ENCODE measurements around the gene TRAPPC10. TPM values are rescaled to one million over a fixed set of nuclear protein-coding genes. Genes with fewer than 3 reads are reported as not detected.

Gene TRAPPC10
- total and polyA plus RNA-seq, 10 of the 15 experiments (the other 5 are each of a cell fraction or from before 2014, with no cell fraction given), result 1.1 to 39.6 (median 28.2) TPM

- no TSS peak for BruUV-seq (replicated peaks)
- no peak overlapping the region for H2AFZ ChIP-seq (ENCODE audit: control insufficient read depth, low read depth, low read length)
- TF ChIP-seq TAF1 (IDR thresholded peaks at IDR 0.05; ENCODE audit: borderline replicate concordance, low read depth, low read length), result no peak
- no peak for TF ChIP-seq POLR2AphosphoS2 (IDR thresholded peaks at IDR 0.05; ENCODE audit: low read depth, low read length)
- no peak for TF ChIP-seq SPI1 (IDR thresholded peaks at IDR 0.05; ENCODE audit: borderline replicate concordance, insufficient read depth, low read depth, low read length)
- TF ChIP-seq ZNF207 (IDR thresholded peaks at IDR 0.05; ENCODE audit: borderline replicate concordance), result no peak
- no peak for TF ChIP-seq IKZF2 (IDR thresholded peaks at IDR 0.05)
- TF ChIP-seq E2F8 (IDR thresholded peaks at IDR 0.05; ENCODE audit: low read depth, partially characterized antibody), result no peak
- TF ChIP-seq, protein P1, sequence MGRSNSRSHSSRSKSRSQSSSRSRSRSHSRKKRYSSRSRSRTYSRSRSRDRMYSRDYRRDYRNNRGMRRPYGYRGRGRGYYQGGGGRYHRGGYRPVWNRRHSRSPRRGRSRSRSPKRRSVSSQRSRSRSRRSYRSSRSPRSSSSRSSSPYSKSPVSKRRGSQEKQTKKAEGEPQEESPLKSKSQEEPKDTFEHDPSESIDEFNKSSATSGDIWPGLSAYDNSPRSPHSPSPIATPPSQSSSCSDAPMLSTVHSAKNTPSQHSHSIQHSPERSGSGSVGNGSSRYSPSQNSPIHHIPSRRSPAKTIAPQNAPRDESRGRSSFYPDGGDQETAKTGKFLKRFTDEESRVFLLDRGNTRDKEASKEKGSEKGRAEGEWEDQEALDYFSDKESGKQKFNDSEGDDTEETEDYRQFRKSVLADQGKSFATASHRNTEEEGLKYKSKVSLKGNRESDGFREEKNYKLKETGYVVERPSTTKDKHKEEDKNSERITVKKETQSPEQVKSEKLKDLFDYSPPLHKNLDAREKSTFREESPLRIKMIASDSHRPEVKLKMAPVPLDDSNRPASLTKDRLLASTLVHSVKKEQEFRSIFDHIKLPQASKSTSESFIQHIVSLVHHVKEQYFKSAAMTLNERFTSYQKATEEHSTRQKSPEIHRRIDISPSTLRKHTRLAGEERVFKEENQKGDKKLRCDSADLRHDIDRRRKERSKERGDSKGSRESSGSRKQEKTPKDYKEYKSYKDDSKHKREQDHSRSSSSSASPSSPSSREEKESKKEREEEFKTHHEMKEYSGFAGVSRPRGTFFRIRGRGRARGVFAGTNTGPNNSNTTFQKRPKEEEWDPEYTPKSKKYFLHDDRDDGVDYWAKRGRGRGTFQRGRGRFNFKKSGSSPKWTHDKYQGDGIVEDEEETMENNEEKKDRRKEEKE (IDR thresholded peaks at IDR 0.05), result no peak
- TF ChIP-seq PAX5 (IDR thresholded peaks at IDR 0.05; ENCODE audit: borderline replicate concordance, low read depth, low read length), result no peak
- no peak for TF ChIP-seq KDM1A (IDR thresholded peaks at IDR 0.05; ENCODE audit: borderline replicate concordance)
- H3K4me2 ChIP-seq (ENCODE audit: control insufficient read depth, insufficient read depth), result no peak overlapping the region
- FAIRE-seq (no peak), ATAC-seq (no peak), DNase-seq (ENCODE audit: low read depth, low spot score) (no peak)
- H3K9me3 ChIP-seq (replicated peaks; ENCODE audit: control insufficient read depth, insufficient read depth, low read length), result peaks cover 3% of the 10 kb centered on the region; the same call in 1 of the 3 replicates
- no peak overlapping the region for H3K27ac ChIP-seq (ENCODE audit: control insufficient read depth, insufficient read depth)
- WGBS (ENCODE audit: insufficient coverage, insufficient replicate concordance, low lambda C conversion rate, missing lambda C conversion rate), result 97% methylated on average over 6 of the region's 6 CpGs
- peaks cover 6% of the 10 kb centered on the region; the same call in 1 of the 2 replicates for H3K4me1 ChIP-seq (ENCODE audit: control insufficient read depth, insufficient read depth, low read length)
- RAD21 ChIA-PET (ENCODE audit: unreplicated experiment), result no interaction called here
- H4K20me1 ChIP-seq (ENCODE audit: control insufficient read depth, insufficient read depth), result no peaks in the 10 kb centered on the region
- intact Hi-C loops (cut with micrococcal nuclease; ENCODE audit: unreplicated experiment) (no loop called here), in situ Hi-C loops (cut with MboI) (no loop called here)
- POLR2A ChIA-PET, result no interaction called here
- SMC1A ChIA-PET (ENCODE audit: uncharacterized antibody, unreplicated experiment), result interaction anchor here (1.0 kb wide), 1 partner anchor 16 kb away, joined by 3 read pairs; no protein-coding TSS in a partner anchor
- peaks cover under 1 to 4% of the 10 kb centered on the region in 2 experiments; a peak in 3 of 4 replicates for H3K36me3 ChIP-seq (ENCODE audit: control insufficient read depth in 2 of 2, insufficient read depth in 2 of 2, low read length in 1 of 2)
- no peak overlapping the region for H3K9ac ChIP-seq (ENCODE audit: control insufficient read depth, insufficient read depth, low read length)
- peaks cover 65% of the 10 kb centered on the region for H3K79me2 ChIP-seq (ENCODE audit: control insufficient read depth, insufficient read depth, low read length)
- CTCF ChIA-PET, result interaction anchor here (0.8 kb wide), 1 partner anchor 47 kb away, joined by 3 read pairs; no protein-coding TSS in a partner anchor
- H3K4me3 ChIP-seq, result no peak overlapping the region
- H3K27me3 ChIP-seq (replicated peaks in 1 of 2; ENCODE audit: control insufficient read depth in 2 of 2, insufficient read depth in 2 of 2, low read length in 1 of 2), result no peaks in the 10 kb centered on the region
These were observed 17.5 kb downstream of the TRAPPC10 start for GRCh38 chr21:44029460-44030087.

Measured in GM12878 (cell line).